H1 (cell line): ENCODE measurements around the gene MCM3AP.

Experiments
- CBX8 ChIP-seq: fragments of 300-800, 300-1000 bp; sonication (generic); IDR thresholded peaks from 2 replicates; pipeline ENCODE4 v1.7.1; 2016; ENCODE audit warnings: low read depth, low read length, borderline replicate concordance
- CHD7 ChIP-seq: fragments of 300-600 bp; sonication (generic); IDR thresholded peaks from 2 replicates; pipeline ENCODE4 v1.7.1; 2012; ENCODE audit warnings: low read length, moderate library complexity, mild to moderate bottlenecking, inconsistent platforms; ENCODE audit not compliant: insufficient replicate concordance
- CTCF ChIP-seq, 3 experiments: IDR thresholded peaks; 1 replicate in 2 of 3; 2 replicates in 1 of 3; pipeline versions ENCODE4 v1.5.1 to v1.6.1; 2011; ENCODE audit warnings: low read length in 3 of 3, mild to moderate bottlenecking in 3 of 3, inconsistent platforms in 2 of 3, low read depth in 1 of 3, moderate library complexity in 1 of 3; ENCODE audit not compliant: insufficient read depth in 1 of 3; ENCODE audit errors: control extremely low read depth in 1 of 3
- EGR1 ChIP-seq: IDR thresholded peaks from 2 replicates; pipeline ENCODE4 v1.6.1; 2011; ENCODE audit warnings: low read depth, low read length, borderline replicate concordance
- EZH2 ChIP-seq: fragments of 200-600 bp; sonication (generic); IDR thresholded peaks from 2 replicates; pipeline ENCODE4 v1.7.1; 2012; ENCODE audit warnings: low read depth, mild to moderate bottlenecking, moderate library complexity, low read length, inconsistent platforms; ENCODE audit not compliant: severe bottlenecking
- GABPA ChIP-seq: IDR thresholded peaks from 2 replicates; pipeline ENCODE4 v1.6.1; 2011; ENCODE audit warnings: mild to moderate bottlenecking, low read length, moderate library complexity, borderline replicate concordance; ENCODE audit not compliant: insufficient read depth
- HDAC6 ChIP-seq: IDR thresholded peaks from one replicate; pipeline ENCODE4 v1.7.1; 2012; ENCODE audit warnings: low read depth, mild to moderate bottlenecking, inconsistent platforms, low read length, moderate library complexity
- KDM4A ChIP-seq: IDR thresholded peaks from one replicate; pipeline ENCODE4 v1.7.1; 2012; ENCODE audit warnings: low read depth, mild to moderate bottlenecking, moderate library complexity, low read length, inconsistent platforms; ENCODE audit not compliant: severe bottlenecking
- MAFK ChIP-seq: IDR thresholded peaks from 2 replicates; pipeline ENCODE4 v1.6.1; 2012; ENCODE audit warnings: low read depth, mild to moderate bottlenecking, improper control_type of control experiment, low read length
- SAP30 ChIP-seq: fragments of 300-600 bp; sonication (generic); IDR thresholded peaks from 2 replicates; pipeline ENCODE4 v1.7.1; 2012; ENCODE audit warnings: low read length, moderate library complexity, mild to moderate bottlenecking, inconsistent platforms; ENCODE audit not compliant: insufficient read depth, insufficient replicate concordance
- SRF ChIP-seq: IDR thresholded peaks from 2 replicates; pipeline ENCODE4 v1.6.1; 2011; ENCODE audit warnings: mild to moderate bottlenecking, low read depth, low read length, moderate library complexity
- TCF12 ChIP-seq: IDR thresholded peaks from 2 replicates; pipeline ENCODE4 v1.6.1; 2011; ENCODE audit warnings: low read depth, mild to moderate bottlenecking, low read length
- TF ChIP-seq, protein P1 (sequence below): IDR thresholded peaks from 2 replicates; pipeline ENCODE4 v1.6.1; 2011; ENCODE audit warnings: low read depth, mild to moderate bottlenecking, low read length; ENCODE audit not compliant: insufficient read depth

GRCh38 chr21:46253610-46254124 is 31.7 kb downstream of the MCM3AP start:
- TF ChIP-seq TCF12 (no peak), SAP30 (no peak), CTCF (IDR thresholded peaks at IDR 0.05; ENCODE audit: control extremely low read depth in 1 of 3, insufficient read depth in 1 of 3, low read depth in 1 of 3, low read length in 3 of 3) (no peak), KDM4A (no peak), SRF (no peak), GABPA (no peak), EZH2 (no peak), MAFK (no peak), HDAC6 (no peak), CHD7 (no peak), CBX8 (no peak), EGR1 (no peak)
- TF ChIP-seq, protein P1, sequence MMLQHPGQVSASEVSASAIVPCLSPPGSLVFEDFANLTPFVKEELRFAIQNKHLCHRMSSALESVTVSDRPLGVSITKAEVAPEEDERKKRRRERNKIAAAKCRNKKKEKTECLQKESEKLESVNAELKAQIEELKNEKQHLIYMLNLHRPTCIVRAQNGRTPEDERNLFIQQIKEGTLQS: no peak
